T-helper 2 cell (primary cell): ENCODE results near the gene TNS4.

Experiments
- DNase-seq, 5 experiments: peaks; one replicate each; pipeline versions ENCODE4 v3.0.0 to v3.0.0-alpha.2; 2012 to 2022

TNS4 gene

DNA sequence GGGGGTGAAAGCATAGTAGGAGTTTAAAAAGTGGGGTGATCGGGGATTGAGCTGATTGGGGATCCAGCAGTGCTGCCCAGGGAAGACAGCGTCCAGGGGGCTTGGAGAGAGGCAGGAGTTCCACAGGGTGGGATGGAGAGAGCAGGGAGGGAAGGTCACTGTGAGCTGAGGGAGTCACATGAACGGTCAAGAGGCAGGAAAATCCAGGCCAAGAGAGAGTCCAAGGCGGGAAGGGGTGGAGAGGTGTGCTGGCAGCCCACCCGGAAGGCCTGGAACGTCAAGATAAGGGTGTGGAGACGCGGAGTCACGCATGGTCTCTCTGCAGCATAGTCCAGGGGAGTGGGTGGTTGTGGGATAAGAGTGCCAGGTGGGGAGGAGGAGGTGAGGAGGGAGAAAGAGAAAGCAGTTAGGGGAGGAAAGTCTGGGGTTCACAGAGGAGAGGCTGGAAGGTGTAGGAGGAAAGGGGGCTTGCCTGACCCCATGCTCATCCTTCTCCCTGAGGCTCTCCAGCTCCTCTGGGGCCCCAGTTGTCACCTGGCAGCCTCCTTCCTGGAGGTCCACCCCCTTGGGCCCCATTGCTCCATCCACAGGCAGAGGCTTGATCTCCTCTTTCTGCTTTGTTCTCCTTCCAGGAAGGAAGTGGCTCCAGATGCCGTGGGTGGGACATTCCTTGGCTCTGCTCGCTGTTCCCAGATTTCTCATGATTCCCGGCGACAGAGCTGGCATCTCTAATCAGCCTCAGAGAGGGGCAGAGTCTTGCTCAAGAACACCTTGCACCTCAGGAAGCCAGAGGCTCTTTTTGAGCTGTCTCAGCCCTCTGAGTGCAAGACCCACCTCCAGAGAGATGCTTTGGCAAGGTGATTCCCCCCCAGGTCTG is 35.1 kb upstream of the TNS4 start:
- no peak for DNase-seq

DNA sequence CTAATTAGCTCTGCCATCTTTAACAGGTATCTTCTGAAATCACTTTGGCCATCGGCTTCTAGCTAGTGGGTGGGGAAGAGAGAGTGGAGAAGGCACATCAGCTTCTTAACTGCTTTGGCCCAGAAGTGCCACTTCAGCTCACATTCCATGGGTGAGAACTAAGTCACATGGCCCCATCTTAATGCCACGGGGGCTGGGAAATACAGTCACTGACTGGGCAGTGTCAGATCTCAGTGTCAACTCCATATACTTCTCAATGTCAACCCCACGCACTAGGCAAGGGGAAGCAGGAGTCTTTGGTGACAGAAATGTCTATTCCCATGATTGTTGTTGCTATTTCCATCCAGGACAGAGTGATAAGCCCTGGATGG is 34.5 kb upstream of the TNS4 start:
- no peak for DNase-seq

DNA sequence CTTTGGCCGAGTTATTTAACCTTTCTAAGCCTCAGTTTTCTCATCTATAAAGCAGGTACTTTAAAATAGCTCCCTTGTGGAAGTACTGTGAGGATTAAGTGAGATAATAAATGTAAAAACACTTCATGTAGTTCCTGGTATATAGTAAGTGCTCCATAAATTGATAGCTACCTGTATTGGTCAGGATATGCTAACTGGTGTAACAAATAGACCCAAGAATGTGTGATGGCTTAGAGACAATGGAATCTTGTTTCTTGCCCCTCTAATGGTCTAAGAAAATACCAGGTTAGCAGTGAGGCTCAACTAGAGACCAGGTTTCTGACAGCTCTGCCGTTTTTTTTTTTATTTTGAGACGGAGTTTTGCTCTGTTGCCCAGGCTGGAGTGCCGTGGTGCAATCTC is 34.0 kb upstream of the TNS4 start:
- DNase-seq = no peak

DNA sequence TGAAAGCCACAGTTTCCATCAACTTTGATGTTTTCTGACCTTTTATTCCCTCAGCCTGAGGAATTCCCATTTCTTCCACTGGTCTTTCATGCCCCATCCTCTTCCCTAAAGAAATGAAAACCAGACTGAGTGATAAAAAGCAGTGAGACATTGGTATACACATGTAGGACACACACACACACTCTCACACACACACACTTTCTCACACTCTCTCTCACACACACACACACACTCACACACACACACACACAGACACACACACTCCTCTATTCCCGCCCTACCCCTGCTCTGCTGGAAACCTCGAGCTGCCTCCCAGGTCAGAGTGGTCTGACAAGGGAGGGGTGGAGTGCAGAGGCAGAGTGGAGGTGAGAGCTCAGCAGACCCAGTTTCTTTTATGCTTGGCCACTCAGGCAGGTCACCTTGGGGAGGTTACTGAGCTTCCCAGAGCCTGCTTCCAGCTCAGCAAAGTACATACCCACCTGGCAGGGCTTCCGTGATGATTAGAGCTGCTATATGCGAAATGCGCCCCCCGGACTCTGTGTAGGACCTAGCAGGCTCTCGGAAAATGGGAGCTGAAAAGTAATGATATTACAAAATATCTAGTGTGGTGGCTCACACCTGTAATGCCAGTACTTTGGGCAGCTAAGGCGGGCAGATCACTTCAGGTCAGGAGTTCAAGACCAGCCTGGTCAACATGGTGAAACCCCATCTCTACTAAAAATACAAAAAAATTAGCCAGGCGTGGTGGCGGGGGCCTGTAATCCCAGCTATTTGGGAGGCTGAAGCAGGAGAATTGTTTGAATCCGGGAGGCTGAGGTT is 33.2 kb upstream of the TNS4 start:
- DNase-seq = no peak

DNA sequence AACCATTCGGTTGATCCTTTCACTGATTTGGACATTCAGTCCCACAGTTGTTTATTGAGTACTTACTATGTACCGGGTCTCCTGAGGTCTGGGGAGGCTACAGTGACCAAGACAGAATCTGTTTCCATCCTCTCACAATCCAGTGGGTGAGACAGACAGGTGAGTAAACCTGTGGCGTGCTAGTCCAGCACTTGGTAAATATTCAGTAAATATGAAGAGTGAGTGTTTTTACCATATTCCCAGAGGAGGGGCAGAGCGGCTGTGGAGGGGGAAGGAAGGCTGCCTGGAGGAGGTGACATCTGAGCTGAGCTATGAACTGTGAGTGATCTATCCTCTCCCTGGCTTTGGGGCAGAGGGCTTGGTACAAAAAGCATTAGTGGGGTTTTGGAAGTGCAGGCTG is 32.5 kb upstream of the TNS4 start:
- no peak for DNase-seq

DNA sequence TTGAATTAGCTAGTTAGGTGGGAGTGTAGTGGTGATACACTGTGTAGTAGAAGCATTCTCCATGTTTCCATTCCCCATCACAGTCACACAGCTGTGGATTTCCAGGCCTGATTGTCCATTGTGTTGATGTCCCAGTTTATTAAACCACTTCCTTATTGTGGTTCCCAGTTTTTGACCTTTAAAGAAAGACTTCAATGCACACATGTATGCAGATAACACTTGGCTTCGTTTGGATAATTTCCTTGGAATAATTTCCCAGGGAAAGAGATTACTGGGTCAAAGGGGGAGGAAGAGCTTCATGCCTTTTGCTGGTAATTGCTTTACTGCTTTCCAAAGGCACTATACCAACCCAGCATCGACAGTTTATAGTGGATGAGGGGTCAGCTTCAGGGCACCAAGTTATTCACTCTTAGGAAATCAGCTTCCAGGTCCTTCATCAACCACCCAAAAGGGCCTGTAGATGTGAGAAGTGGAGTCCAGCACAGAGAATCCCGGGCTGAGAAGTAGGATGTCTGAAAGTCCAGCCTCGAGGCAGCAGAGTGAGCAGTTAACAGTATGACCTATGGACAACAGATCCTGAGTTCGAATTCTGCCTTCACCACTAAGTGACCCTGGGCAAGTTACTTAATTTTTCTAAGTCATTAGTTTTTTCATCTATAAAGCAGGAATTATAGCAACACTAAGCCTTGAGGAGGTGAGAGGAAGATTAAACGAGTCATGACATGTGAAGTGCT is 31.3 kb upstream of the TNS4 start:
- DNase-seq = no peak

DNA sequence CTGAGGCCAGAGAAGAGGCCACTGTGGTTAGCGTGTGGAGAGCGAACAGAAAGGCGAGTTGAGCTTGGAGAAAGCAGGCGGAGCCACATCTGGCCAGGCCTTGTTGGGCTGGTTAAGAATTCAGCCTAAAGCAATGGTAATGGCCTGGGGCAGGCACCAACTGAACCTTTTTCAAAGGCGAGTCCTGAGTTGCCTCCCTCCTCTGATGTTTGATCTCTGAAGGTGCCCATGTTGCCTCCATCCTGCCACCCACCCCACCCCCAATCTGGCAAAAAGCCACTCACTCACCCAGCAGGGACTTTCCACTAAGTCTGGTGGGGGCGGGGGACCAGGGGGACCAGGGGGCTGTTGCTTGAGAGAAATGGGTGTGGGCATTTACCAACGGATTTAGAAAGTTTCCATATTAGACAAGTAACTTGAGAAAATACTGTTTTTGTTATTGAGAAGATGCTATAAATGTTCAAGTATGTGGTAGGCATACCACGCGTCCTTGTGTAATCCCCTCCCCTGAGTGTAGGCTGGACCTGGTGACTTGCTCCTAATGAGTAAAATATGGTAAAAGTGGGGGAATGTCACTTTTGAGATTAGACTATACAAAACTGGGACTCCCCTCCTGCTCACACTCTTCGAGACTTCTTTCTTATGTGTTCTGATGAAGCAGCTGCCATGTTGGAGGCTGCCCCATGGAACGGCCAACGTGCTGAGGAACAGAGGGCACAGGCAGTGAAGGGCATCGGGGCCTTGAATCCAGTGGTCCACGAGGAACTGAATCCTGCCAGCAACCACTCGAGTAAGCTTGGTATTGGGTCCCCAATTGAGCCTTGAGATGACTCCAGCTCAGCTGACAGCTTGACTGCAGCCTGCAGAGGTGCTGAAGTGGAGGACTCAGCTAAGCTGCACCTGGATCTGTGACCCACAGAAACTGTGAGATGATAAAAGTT is 29.9 kb upstream of the TNS4 start:
- peak in 4 of 5 experiments; percentile 39 to 79 (median 60) for DNase-seq

DNA sequence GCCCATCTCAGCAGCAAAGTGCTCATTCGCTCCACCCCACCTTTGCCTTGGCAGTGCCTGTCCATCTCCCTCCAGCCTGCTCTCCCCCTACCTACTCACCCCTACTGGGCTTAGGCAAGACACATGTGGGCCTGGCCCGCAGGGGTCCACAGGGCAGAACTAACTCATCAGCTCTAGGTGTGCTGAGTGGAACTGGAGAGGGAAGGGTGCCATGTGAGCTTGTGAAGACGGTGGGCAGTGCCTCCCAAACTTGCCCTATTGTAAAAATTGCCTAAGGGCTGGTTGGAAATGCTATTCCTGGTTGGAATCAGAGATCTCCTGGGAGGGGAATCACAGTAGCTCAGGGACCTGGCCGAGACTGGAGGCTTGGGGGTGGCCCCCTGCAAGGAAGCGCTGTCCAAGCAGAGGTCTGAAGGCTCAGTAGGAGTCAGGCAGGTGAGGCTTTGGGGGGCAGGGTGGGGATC is 29.1 kb upstream of the TNS4 start:
- no peak for DNase-seq

DNA sequence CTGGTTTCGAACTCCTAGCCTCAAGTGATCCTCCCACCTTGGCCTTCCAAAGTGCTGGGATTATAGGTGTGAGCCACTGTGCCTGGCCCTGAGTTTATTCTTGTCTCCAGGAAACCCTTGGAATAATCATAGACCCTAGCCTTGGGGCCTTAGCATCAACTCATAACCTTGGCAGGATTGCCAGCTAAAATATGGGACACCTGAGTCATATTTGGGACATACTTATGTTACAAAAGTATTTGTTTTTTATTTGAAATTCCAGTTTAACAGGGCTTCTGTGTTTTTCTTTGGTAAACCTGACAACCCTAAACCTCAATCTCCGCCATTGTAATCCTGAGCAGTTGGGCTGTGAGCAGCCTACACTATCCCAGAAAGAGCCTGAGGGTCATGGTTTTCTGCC is 28.6 kb upstream of the TNS4 start:
- DNase-seq = no peak

DNA sequence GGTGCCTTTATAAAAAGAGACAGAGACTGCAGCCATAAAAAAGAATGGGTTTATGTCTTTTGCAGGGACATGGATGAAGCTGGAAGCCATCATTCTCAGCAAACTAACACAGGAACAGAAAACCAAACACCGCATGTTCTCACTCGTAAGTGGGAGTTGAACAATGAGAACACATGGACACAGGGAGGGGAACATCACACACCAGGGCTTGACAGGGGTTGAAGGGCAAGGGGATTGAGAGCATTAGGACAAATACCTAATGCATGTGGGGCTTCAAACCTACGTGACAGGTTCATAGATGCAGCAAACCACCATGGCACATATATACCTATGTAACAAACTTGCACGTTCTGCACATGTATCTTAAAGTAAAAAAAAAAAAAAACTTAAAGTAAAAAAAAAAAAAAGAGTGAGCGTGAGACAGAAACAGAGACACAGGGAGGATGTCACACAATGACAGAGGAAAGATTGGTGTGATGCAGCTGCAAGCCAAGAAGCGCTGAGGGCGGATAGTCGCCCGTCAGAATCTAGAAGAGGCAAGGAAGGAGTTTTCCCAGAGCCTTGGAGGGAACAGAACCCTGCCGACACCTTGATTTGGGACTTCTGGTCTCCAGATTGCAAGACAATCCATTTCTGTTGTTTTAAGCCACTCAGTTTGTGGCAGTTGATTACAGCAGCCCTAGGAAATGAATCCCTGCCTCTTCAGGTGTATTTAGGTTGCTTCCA is 27.4 kb upstream of the TNS4 start:
- DNase-seq = peak in 2 of 5 experiments; percentile 37 to 66

DNA sequence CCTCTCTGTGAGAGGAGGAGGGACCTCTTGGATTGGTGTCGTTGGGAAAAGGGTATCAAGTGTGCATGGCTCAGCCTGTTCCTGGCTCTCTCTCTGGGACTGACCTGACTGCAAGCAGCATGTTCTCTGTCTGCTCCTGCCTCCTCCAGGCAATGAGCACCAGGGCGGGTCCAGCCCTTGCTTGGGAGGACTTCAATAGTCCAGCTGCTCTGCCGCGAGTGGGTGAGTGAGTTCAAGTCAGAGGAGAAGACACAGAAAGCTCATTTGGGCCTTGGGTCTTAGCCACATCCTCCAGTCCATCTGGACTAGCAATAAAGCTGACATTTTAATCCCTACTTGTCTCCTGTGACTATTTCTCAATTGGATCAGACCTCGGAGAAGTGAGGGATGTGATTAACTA is 25.2 kb upstream of the TNS4 start:
- DNase-seq = no peak

DNA sequence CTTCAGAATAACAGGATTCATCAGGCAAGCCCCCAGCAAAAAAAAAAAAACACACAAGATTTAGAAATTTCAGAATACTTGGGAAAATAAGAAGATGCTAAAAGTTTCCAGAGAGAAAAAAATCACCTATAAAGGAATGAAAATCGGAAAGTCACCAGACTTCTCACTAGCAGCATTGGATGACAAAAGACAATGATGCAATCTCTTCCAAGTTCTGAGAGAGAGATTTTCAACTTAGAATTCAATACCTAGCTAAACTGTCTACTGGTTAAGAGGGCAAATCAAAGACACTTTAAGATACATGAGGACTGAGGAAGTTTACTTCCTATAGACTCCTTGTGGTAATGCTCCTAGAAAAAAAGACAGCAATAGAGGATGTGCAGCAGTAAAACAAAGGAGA is 23.9 kb upstream of the TNS4 start:
- DNase-seq = no peak

DNA sequence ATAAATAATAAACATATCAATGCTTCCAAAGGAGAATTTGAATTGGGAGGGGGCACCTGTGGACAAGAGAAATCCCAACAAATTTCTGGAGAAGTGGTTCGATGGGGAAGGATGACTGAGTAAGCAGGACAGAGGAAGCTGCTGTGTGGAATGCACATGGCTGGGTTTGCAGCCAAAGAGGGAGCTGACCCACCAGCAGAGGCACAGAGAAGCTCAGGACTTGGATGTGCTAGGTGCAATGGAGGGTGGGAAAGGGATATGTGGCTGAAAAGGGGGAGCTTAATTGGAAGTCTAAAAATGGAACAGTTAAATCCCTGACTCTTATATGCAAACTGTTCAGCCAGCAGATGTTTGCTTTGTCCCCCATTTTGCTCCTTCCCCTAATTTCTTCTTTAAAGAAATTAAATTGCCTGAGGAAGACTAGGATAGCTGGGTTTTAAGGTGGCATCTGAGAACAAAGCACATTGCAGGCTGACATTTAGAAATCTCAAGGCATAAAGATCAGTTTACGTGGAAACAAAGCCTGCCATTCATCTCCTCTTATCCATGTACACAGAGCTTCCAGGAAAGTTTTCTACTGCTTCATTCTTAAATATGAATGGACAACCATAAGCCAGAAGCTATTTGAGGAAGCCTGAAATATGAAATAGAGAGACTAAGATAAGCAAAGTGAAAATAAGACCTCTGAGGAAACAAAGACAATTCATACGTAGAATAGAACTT is 23.0 kb upstream of the TNS4 start:
- DNase-seq = no peak

DNA sequence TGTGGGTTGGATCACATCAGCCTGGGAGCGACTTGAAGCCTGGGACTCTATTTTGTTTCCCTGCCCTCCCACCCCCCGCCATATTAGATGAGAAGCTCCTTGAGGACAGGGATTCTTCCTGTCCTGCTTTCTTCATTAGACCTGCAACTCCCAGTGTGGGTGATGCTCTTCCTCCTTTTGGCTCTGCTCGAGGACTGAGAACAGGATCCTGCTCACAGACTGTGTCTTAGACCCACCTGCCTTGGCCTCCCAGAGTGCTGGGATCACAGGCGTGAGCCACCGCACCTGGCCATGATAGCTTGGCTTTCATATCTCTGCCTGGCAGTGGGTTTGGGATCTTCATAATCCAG is 21.5 kb upstream of the TNS4 start:
- DNase-seq = no peak

DNA sequence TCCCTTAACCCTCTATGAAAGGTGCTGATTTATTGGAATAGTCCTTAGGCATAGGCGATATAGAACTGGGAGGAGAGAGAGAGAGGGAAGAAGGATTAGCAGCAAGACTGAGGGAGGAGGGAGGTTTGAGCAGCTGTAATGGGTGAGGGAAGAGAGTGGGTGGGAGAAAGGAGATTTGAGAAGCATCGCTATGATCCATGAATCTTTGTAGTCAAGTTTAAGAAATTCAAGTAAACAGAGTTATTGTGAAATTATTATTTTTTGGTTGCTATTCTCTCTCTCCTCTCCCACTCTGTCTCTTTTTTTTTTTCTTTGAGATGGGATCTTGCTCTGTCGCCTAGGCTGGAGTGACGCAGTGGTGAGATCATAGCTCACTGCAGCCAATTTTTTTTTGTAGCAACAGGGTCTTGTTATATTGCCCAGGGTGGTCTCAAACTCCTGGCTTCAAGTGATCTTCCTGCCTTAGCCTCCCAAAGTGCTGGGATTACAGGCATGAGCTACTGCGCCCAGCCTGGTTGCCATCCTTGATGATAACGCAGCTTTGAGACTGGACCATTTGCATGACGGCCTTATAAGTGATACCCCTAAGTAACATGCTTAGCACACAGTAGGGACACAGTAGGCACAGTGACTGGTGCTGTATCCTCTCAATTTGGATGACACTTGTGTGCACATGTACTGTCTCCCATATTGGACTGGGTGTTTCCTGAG is 21.0 kb upstream of the TNS4 start:
- DNase-seq = no peak

DNA sequence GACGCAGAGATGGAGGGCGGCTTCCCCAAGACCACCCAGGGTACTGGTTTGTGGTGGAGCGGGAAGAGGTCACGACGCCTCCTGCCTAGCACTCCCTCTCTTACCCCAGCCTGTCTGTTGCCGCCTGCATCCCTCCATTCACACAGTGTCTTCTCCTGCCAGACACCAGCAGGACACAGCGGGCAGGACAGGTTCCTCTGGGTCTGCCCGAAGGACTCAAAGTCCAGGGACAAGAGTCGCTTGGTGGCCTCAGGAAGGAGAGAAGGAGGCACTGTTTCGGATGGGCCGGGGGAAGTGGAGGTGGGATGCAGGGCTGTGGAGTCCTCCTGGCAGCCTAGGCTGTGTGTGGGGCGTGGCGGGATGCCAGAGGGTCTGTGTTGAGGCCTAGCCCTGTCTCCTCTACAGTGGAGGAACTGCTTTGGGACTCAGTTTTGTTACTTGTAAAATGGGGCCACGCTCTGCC is 19.6 kb upstream of the TNS4 start:
- DNase-seq = no peak

DNA sequence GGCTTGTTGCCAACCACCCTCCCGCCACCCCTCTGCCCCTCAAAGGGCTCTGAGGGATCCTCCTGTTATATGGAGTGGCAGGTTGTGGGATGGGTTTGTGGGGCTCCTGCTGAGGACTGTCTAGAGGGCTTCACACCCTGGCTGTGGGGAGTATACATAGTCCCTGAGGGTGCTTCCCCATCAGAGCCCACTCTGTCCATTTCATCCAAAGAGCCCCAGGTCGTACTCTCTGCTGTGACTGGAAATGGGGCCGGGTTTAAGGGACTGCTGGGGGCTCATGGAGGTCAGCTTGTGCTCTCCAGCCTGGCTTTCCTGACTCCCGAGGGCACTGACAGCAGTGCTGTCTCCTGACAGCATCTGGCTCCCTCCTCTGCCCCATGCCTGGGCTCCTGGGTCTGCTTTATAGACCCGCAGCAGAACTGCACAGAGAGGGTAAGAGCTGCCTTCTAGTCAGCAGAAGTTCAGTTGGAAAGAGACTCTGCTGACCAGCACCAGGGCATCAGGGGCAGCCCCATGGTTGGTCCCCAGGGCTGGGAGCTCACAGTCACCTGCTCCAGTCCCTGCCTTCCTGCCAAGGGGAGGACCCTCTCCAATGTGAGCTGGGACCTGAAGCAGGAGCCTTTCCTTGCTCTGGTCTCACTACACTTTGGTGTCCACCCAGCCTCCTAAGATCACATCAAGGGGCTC is 17.8 kb upstream of the TNS4 start:
- DNase-seq = no peak

DNA sequence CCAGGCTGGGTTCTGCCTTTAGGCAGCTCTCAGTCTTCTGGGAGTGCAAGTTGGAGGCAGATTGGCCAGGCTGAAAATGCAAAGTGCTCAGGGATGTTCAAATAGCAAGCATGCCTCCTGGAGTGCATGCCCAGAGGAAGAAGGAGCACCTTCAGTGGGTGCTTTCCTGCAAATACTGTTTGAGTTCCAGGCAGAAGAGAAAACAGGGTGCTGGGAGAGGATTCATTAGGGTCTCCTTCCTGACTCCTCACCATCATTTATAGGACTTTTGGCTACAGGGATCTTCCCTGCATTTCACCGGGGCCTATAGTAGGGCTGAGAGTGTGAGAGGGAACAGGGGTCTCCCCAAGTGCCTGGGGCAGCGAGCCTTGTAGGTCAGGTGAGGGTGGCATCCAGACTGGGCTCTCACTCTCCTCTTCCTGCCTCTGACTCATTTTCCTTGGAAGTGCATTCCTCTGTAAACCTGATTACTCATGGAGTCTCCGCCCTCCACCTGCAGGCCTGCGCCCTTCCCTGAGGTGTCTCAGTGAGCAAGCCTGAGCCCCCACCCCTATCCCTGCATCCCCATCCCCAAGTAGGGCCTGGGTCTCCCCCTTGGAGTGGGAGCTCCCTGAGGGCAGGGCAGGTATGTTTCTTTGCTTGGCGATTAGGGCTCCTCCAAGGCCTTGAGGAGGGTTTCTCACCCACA is 17.1 kb upstream of the TNS4 start:
- DNase-seq = no peak

DNA sequence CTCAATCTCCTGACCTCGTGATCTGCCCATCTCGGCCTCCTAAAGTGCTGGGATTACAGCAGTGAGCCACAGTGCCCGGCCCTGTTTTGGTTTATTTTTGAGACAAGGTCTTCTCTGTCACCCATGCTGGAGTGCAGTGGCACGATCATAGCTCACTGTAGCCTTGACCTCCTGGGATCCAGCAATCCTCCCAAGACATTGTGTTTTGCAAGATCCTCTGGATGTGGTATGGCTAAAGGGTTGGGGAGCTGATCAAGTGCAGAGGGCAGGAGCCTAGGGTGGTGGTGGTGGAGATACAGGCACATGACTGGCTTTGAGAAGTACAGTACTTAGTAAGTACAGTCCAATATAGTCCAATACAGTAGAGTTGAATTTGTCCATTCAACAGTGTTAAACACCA is 16.6 kb upstream of the TNS4 start:
- no peak for DNase-seq
